Stomach (tissue), 4 donors: ENCODE measurements around the gene EMP1.

Experiments used
- CTCF ChIP-seq, 7 experiments: fragments of 450-650 bp in 4 of 7; fragments of 200-600 bp in 3 of 7; sonication (generic) in 3 of 7; IDR thresholded peaks; one replicate each; pipeline ENCODE4 v1.5.1; 2016 to 2019; ENCODE audit warnings: antibody characterized with exemption in 7 of 7, control low read depth in 2 of 7, mild to moderate bottlenecking in 1 of 7
- POLR2A ChIP-seq, 4 donors: fragments of 450-650 bp; IDR thresholded peaks; one replicate each; pipeline ENCODE4 v1.6.1; 2016; ENCODE audit warnings: antibody characterized with exemption in 4 of 4, control low read depth in 2 of 4, mild to moderate bottlenecking in 1 of 4, moderate library complexity in 1 of 4
- POLR2AphosphoS5 ChIP-seq, 3 donors: sonication (generic); formaldehyde crosslinking; IDR thresholded peaks; one replicate each; pipeline ENCODE4 v1.6.1; 2016; ENCODE audit warnings: antibody characterized with exemption in 3 of 3

GRCh38 chr12:13167906-13168305 lies 28.6 kb upstream of the EMP1 start:
- no peak for TF ChIP-seq CTCF (IDR thresholded peaks at IDR 0.05)
- no peak for TF ChIP-seq POLR2A (IDR thresholded peaks at IDR 0.05)
- TF ChIP-seq POLR2AphosphoS5 (IDR thresholded peaks at IDR 0.05): no peak
